ENCODE data around the gene BCO1.

DNA sequence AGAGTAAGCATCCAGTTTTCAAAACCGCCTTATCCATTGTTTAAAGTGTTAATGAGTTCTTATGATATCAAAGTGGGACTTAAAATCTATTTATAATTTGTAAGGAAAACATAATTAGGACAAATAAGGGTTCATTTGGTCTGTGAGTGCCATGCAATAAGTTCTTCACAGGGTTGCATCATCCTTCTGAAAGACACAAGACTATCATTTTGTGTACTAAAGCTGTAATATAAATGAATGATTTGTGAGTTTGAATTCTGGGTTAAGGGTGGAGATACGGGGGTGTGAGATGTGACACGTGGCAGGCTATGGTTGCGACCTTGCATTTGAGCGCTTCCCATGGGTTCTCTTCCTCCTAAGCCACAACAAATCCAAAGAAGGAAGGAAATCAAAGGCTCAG is 83.0 kb downstream of the BCO1 start:
- no peak for TF ChIP-seq POLR2A (IDR thresholded peaks at IDR 0.05)
- no peak for TF ChIP-seq EP300 (IDR thresholded peaks at IDR 0.05)
- TF ChIP-seq, protein P1, sequence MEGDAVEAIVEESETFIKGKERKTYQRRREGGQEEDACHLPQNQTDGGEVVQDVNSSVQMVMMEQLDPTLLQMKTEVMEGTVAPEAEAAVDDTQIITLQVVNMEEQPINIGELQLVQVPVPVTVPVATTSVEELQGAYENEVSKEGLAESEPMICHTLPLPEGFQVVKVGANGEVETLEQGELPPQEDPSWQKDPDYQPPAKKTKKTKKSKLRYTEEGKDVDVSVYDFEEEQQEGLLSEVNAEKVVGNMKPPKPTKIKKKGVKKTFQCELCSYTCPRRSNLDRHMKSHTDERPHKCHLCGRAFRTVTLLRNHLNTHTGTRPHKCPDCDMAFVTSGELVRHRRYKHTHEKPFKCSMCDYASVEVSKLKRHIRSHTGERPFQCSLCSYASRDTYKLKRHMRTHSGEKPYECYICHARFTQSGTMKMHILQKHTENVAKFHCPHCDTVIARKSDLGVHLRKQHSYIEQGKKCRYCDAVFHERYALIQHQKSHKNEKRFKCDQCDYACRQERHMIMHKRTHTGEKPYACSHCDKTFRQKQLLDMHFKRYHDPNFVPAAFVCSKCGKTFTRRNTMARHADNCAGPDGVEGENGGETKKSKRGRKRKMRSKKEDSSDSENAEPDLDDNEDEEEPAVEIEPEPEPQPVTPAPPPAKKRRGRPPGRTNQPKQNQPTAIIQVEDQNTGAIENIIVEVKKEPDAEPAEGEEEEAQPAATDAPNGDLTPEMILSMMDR (IDR thresholded peaks at IDR 0.05) = no peak

Data from gastroesophageal sphincter (tissue), 3 donors.